RCC 7860 (cell line): Measurements from ENCODE around the gene VPS37B.
A peak's percentile ranks its signal among the peaks of the same experiment; 100 is the strongest.

Experiments
- DNase-seq: peaks from one replicate; pipeline ENCODE4 v3.0.0-alpha.2; 2015; ENCODE audit warnings: low spot score
- FAIRE-seq: peaks from 2 replicates; lab custom pipeline; 2012; peaks lifted over from hg19 to GRCh38; lab: Jason Lieb, UNC

Gene VPS37B

DNA sequence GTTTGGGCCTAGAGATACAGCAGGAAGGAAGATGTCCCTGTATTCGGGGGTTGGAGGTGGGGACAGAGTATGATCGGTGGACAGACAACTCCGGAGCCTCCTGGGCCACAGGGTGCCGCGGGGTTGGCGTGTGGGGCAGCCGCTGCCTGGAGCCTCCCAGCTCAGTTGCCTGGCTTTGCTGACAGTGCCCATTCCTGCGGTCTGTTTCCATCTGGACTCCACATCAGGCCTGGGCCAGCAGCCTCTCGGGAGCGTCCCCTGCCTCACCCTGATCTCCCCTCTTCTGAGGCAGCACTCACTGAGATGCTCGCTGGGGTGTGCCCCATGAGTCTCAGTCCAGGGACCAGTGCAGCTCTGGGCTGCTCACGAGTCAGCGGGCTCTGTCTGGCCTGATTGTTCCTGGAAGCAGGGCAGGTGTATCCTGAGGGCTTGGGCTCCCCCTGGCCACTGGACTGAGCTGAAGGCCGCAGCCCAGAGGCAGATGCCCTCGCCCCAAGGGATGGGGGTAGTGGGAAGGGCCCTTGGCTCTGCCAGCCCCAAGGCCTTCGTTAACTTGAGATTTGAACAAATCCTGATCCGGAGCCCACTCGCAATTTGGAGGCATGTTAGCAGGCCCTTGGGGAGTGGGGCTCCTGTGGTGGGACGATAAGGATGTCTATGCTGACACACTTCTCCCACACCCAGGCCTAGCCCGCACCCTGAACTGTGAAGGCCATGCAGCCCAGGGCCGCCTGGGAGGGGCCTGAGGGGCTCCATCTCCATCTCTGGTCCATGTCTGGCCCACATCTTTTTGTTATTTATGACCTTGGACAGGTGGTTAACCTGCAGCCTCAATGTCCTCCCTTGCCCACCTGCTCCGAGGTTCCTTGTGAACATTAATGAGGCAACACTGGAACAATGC lies 53.2 kb downstream of the VPS37B start:
- FAIRE-seq: no peak
- DNase-seq: peak; percentile 17

GRCh38 chr12:122841544-122842321 lies 54.2 kb downstream of the VPS37B start:
- peak; percentile 81 for DNase-seq
- peak; percentile 71 for FAIRE-seq

- FAIRE-seq: no peak
Observed at GRCh38 chr12:122840580-122841513, 55.1 kb downstream of the VPS37B start.

DNA sequence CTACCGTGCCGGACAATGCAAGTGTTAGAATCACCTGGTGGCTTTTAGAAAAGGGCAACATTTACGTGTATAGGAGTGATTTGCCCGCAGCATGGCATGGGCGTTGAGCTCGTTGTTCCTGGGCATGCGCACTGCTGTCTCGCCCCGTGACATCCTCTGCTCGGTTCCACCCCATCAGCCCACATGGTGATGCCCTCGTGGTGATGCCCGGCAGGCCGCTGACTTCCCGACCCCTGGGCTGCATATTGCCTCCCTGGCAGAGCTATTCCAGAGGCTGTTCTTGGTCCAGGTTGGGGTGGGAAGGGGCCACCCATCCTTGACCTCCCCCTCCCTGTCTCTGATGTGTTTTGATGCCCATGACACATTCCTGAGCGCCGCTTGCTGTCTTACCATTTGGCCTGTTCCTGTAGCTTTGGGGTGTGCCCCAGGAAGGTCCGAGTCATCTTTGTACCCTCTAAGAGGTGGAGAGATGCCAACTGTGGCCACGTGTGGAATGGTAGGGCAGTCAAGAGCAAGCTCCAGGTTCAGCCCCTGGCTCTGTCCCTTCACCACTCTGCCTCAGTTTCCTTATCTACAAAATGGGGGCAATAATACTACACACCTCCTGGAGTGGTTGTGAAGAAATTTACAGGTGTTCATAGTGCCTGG lies 55.9 kb downstream of the VPS37B start:
- DNase-seq: peak; percentile 42
- no peak for FAIRE-seq

More at GRCh38 chr12:122840580-122841513, 55.1 kb downstream of the VPS37B start:
- peak; percentile 74 for DNase-seq

DNA sequence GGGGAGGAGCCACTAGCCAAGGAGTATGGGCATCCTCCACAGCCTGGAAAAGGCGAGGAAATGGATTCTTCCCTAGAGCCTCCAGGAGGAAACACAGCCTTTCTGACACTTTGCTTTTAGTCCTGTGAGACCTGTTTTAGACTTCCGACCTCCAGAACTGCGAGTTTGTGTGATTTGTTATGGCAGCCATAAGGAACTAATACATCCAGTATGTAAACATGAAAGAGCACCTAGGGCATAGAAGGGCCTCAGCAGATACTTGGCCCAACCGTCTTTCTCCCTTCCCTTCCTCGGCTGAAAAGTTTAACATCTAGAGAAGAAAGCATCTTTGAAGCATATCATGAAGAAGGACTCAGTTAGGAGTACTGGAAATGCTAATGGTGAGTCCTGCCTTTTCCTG lies 57.1 kb downstream of the VPS37B start:
- FAIRE-seq: no peak

GRCh38 chr12:122837306-122838265 lies 58.3 kb downstream of the VPS37B start:
- DNase-seq: peak; percentile 52
- FAIRE-seq: peak; percentile 73

More for the DNA sequence above, 57.1 kb downstream of the VPS37B start:
- DNase-seq: no peak

- no peak for FAIRE-seq
Observed at GRCh38 chr12:122836027-122836921, 59.6 kb downstream of the VPS37B start.

DNA sequence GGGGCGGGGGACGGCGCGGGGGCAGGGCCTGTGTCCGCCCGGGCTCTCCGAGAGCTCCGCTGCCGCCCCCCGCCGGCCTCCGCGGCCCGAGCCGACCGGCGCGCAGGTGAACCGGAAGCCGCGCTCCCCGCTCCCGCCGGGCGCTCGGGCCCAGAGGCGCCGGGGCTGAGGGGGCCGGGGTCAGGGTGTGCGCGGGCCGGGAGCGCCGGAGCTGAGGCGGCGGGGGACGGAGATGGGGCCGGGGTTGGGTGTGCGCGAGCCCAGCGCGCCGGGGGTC lies 60.2 kb downstream of the VPS37B start:
- FAIRE-seq (no peak), DNase-seq (no peak)

More at GRCh38 chr12:122836027-122836921, 59.6 kb downstream of the VPS37B start:
- peak; percentile 33 for DNase-seq

GRCh38 chr12:122834921-122835749 lies 60.8 kb downstream of the VPS37B start, which contains the start of gene HIP1R:
TSS of gene HIP1R (plus strand) at chr12:122835457. CDS start at chr12:122835551, 94 bp downstream.
- DNase-seq (no peak), FAIRE-seq (no peak)

DNA sequence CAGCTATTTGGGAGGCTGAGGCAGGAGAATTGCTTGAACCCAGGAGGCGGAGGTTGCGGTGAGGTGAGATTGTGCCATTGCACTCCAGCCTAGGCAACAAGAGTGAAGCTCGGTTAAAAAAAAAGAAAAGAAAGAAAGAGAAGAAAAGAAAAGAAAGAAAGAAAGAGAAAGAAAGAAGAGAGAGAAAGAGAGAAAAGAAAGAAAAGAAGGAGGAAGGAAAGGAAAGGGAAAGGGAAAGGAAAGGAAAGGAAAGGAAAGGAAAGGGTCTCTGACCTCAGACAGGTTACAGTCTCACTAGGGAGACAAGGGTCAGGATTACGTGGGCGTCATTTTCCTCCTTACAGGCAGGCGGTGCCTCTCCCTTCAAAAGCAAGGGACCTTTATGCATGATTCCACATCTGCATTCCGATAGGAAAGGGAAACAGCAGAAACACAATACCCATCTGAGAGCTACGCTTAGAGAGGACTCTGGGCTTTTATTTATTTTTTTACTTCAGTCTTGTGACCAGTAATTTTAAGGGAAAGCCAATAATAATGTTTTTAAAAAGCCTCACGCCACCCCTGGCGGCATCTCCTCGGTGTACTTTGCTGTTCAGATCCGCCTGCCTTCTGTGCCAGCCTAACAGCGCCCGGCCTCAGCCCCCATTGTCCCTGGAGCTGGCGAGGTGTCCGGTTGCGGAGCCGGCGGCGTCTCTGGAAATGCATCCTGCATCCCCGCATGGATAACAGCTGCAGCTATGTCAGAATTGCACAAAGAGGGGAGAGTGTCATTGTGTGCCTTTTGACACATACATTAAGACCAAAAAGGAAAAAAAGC lies 61.6 kb downstream of the VPS37B start:
- peak; percentile 47 for DNase-seq
- no peak for FAIRE-seq

- FAIRE-seq: no peak
Observed at GRCh38 chr12:122830517-122831214, 65.3 kb downstream of the VPS37B start.

GRCh38 chr12:122827258-122827657 lies 68.7 kb downstream of the VPS37B start:
- DNase-seq: no peak
- no peak for FAIRE-seq

More at GRCh38 chr12:122830517-122831214, 65.3 kb downstream of the VPS37B start:
- DNase-seq: peak; percentile 58

DNA sequence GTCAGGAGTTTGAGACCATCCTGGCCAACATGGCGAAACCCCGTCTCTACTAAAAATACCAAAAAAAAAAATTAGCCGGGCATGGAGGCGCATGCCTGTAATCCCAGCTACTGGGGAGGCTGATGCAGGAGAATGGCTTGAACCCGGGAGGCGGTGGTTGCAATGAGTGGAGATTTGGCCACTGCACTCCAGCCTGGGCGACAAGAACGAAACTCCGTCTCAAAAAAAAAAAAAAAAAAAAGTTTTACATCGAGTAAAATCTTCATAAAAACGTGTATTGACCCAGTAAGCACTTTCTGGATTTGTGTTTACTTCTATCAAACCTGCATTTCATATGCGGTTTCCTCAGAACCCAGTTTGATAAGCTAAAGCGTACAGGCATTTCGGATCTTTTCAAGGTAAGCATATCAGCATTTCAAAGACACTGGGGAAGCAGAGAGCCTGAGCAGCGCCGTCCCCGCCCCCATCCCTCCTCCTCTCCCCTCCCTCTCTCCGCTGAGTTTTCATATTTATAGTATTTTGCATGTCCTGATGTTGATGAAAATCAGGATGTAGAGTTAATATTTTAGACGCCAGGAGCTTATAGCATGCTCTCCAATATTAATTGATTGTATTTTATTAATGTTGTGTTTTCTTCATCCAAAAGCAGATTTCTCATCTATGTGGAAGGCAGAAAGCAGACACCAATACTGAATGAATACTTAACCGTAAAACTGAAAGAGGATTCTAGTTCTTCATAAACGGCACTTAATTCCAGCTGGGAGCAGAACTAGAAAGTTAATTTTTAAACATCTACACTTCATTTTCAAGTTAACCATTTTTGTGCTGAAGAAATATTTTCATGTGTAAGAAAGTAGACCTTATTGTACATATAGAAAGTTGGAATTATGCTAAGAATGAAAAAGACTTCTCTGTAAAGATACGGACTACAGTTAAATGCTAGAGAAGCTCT lies 69.9 kb downstream of the VPS37B start:
- DNase-seq: peak; percentile 22
- peak; percentile 92 for FAIRE-seq

DNA sequence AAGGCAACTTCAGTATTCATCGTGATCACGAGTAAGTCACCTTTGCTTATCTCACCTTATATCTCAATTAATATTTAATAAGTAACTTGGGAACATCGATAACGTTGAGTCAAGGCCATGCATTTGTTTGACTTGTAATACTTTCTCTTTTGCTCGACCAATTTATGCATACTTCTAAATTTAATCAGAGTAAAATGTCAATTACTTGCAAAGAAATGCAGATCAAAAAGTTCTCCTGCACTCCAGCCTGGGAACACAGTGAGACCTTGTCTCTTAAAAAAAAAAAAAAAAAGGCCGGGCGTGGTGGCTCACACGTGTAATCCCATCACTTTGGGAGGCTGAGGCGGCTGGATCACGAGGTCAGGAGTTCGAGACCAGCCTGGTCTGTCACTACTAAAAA lies 72.5 kb downstream of the VPS37B start:
- DNase-seq: no peak
- FAIRE-seq: no peak
